SK-N-SH (cell line): ENCODE results near the gene ASZ1.

ENCODE experiments used
- SMC3 ChIP-seq: IDR thresholded peaks from 2 replicates; pipeline ENCODE4 v1.6.1; 2012; ENCODE audit warnings: low read depth, low read length, improper control_type of control experiment
- TF ChIP-seq, protein P1 (sequence below): fragments of 200-600 bp; sonication (generic); IDR thresholded peaks from 2 replicates; pipeline ENCODE4 v1.6.1; 2017; ENCODE audit warnings: antibody characterized with exemption, mild to moderate bottlenecking, moderate library complexity

DNA sequence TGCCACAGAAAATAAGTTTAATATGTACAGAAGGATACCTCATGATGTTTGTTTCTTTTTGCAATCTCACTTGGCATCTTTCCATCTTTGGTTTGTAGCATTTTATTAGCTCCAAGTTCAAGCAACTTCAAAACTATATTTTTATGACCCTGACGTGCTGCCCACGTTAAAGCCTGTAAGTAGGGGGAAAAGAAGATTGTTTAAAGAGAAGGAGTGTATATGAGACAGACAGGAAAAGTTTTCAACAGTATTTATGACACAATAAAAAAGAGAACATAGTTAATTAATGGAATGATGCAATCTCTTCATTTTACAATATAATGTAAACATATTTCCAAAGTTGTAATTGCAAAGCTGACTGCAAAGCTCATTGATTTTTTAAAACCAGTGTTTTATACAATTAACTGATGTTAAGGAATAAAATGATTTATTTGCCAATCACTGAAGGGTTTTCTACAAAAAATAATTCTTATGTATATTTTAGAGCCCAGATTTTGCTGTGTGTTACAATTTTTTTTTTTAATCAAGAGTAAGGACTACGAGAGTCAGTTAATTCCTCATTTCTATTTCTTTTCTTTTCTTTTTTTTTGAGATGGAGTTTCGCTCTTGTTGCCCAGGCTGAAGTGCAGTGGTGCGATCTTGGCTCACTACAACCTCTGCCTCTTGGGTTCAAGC lies 42.5 kb downstream of the ASZ1 start:
- TF ChIP-seq, protein P1, sequence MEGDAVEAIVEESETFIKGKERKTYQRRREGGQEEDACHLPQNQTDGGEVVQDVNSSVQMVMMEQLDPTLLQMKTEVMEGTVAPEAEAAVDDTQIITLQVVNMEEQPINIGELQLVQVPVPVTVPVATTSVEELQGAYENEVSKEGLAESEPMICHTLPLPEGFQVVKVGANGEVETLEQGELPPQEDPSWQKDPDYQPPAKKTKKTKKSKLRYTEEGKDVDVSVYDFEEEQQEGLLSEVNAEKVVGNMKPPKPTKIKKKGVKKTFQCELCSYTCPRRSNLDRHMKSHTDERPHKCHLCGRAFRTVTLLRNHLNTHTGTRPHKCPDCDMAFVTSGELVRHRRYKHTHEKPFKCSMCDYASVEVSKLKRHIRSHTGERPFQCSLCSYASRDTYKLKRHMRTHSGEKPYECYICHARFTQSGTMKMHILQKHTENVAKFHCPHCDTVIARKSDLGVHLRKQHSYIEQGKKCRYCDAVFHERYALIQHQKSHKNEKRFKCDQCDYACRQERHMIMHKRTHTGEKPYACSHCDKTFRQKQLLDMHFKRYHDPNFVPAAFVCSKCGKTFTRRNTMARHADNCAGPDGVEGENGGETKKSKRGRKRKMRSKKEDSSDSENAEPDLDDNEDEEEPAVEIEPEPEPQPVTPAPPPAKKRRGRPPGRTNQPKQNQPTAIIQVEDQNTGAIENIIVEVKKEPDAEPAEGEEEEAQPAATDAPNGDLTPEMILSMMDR: no peak
- TF ChIP-seq SMC3: no peak
